Keratinocyte (primary cell): Measurements from ENCODE around the gene ARHGEF16. TPM values are rescaled to one million over a fixed set of nuclear protein-coding genes. Genes with fewer than 3 reads are reported as not detected.

Experiments used
- DNase-seq: peaks from one replicate; pipeline ENCODE4 v3.0.0-alpha.2; 2011; ENCODE audit warnings: low read depth, missing footprints, low spot score
- FAIRE-seq: peaks from 2 replicates; lab custom pipeline; 2011; peaks lifted over from hg19 to GRCh38; lab: Jason Lieb, UNC
- H2AFZ ChIP-seq: 2 replicates; pipeline ENCODE4 v1.6.0; 2012; ENCODE audit warnings: low read length, control low read depth, inconsistent platforms; ENCODE audit not compliant: control insufficient read depth
- H3K27ac ChIP-seq: 2 replicates; pipeline ENCODE4 v1.5.1; 2011; ENCODE audit warnings: low read length; ENCODE audit not compliant: control insufficient read depth, insufficient read depth
- H3K27me3 ChIP-seq: 3 replicates; pipeline ENCODE4 v1.6.0; 2011; ENCODE audit warnings: low read length; ENCODE audit not compliant: control insufficient read depth, insufficient read depth; ENCODE audit errors: extremely low read depth
- H3K36me3 ChIP-seq, 2 experiments: 2 replicates in 1 of 2; 3 replicates in 1 of 2; pipeline ENCODE4 v1.5.1; 2011; ENCODE audit warnings: low read length in 2 of 2, mild to moderate bottlenecking in 1 of 2; ENCODE audit not compliant: control insufficient read depth in 2 of 2, insufficient read depth in 2 of 2; ENCODE audit errors: extremely low read depth in 1 of 2
- H3K4me1 ChIP-seq: 3 replicates; pipeline ENCODE4 v1.5.1; 2011; ENCODE audit warnings: low read length; ENCODE audit not compliant: control insufficient read depth, insufficient read depth; ENCODE audit errors: extremely low read depth
- H3K4me2 ChIP-seq: 3 replicates; pipeline ENCODE4 v1.6.0; 2011; ENCODE audit warnings: low read depth, low read length; ENCODE audit not compliant: control insufficient read depth, insufficient read depth; ENCODE audit errors: extremely low read depth
- H3K4me3 ChIP-seq, 3 experiments: fragments of 200-600 bp in 1 of 3; sonication (generic) in 1 of 3; 2 replicates in 2 of 3; 3 replicates in 1 of 3; pipeline ENCODE4 v1.5.1; 2011 to 2016; ENCODE audit warnings: low read length in 3 of 3, mild to moderate bottlenecking in 3 of 3, control low read depth in 2 of 3, inconsistent platforms in 1 of 3, low read depth in 1 of 3, mixed read lengths in 1 of 3, mixed run types in 1 of 3, moderate library complexity in 1 of 3; ENCODE audit not compliant: control insufficient read depth in 2 of 3, insufficient read depth in 2 of 3; ENCODE audit errors: extremely low read depth in 1 of 3
- H3K79me2 ChIP-seq: 2 replicates; pipeline ENCODE4 v1.6.0; 2012; ENCODE audit warnings: low read length; ENCODE audit not compliant: control insufficient read depth, insufficient read depth
- H3K9ac ChIP-seq: 3 replicates; pipeline ENCODE4 v1.6.0; 2011; ENCODE audit warnings: low read length; ENCODE audit not compliant: control insufficient read depth, insufficient read depth; ENCODE audit errors: extremely low read depth
- H3K9me1 ChIP-seq: 3 replicates; pipeline ENCODE4 v1.6.0; 2011; ENCODE audit warnings: low read length; ENCODE audit not compliant: control insufficient read depth, insufficient read depth; ENCODE audit errors: extremely low read depth
- H3K9me3 ChIP-seq: 2 replicates; pipeline ENCODE4 v1.5.1; 2012; ENCODE audit warnings: low read depth, low read length; ENCODE audit not compliant: control insufficient read depth
- H4K20me1 ChIP-seq: 3 replicates; pipeline ENCODE4 v1.6.0; 2011; ENCODE audit warnings: low read length; ENCODE audit not compliant: control insufficient read depth, insufficient read depth; ENCODE audit errors: extremely low read depth
- EZH2 ChIP-seq: IDR thresholded peaks from one replicate; pipeline ENCODE4 v1.6.1; 2012; ENCODE audit warnings: inconsistent platforms, mild to moderate bottlenecking, low read length, moderate library complexity
- dilution Hi-C: fragments of 300-500 bp; cut with MboI; formaldehyde crosslinking; loops from one replicate; pipeline ENCODE4 v1.7.0; 2020; ENCODE audit warnings: low sequenced_read_pairs; ENCODE audit not compliant: extremely low pct_ligation_motif_present
- polyA plus RNA-seq, 5 experiments: library from polyadenylated mRNA; depleted of rRNA in 3 of 5; stranded (reverse) in 3 of 5; stranded (forward) in 1 of 5; unstranded in 1 of 5; fragments of >200 nt; gene quantifications; 1 replicate in 1 of 5; 2 replicates in 3 of 5; 3 replicates in 1 of 5; pipeline versions ENCODE4 v1.2.1 to v1.2.3, GENCODE V29; 2011 to 2012; ENCODE audit warnings: missing spikeins in 2 of 5, low read depth in 1 of 5, low replicate concordance in 1 of 5
- TF ChIP-seq, protein P1 (sequence below), 3 experiments: IDR thresholded peaks in 1 of 3; conservative IDR thresholded peaks in 1 of 3; optimal IDR thresholded peaks in 1 of 3; 2 replicates in 2 of 3; 3 replicates in 1 of 3; pipeline versions ENCODE3 to v1.5.1; 2011; ENCODE audit warnings: low read length in 3 of 3, mild to moderate bottlenecking in 3 of 3, moderate library complexity in 2 of 3, control low read depth in 1 of 3, inconsistent platforms in 1 of 3; ENCODE audit not compliant: insufficient read depth in 2 of 3; ENCODE audit errors: extremely low read depth in 1 of 3

Gene ARHGEF16
- polyA plus RNA-seq, 1 donor (not counting 4 experiments of a cell fraction or from before 2014, with no cell fraction given) = 6.2 TPM

- Histone ChIP-seq H3K4me1 (no peaks in the 10 kb centered on the region), H4K20me1 (no peaks in the 10 kb centered on the region), H3K27ac (no peak overlapping the region), H3K79me2 (no peaks in the 10 kb centered on the region), H3K36me3 (no peaks in the 10 kb centered on the region), H3K9ac (no peak overlapping the region), H3K27me3 (no peaks in the 10 kb centered on the region), H2AFZ (no peak overlapping the region), H3K9me1 (no peaks in the 10 kb centered on the region), H3K4me3 (no peak overlapping the region), H3K9me3 (no peaks in the 10 kb centered on the region), H3K4me2 (no peak overlapping the region)
- TF ChIP-seq, protein P1, sequence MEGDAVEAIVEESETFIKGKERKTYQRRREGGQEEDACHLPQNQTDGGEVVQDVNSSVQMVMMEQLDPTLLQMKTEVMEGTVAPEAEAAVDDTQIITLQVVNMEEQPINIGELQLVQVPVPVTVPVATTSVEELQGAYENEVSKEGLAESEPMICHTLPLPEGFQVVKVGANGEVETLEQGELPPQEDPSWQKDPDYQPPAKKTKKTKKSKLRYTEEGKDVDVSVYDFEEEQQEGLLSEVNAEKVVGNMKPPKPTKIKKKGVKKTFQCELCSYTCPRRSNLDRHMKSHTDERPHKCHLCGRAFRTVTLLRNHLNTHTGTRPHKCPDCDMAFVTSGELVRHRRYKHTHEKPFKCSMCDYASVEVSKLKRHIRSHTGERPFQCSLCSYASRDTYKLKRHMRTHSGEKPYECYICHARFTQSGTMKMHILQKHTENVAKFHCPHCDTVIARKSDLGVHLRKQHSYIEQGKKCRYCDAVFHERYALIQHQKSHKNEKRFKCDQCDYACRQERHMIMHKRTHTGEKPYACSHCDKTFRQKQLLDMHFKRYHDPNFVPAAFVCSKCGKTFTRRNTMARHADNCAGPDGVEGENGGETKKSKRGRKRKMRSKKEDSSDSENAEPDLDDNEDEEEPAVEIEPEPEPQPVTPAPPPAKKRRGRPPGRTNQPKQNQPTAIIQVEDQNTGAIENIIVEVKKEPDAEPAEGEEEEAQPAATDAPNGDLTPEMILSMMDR (optimal IDR thresholded peaks at IDR 0.05 in 1 of 3, IDR thresholded peaks at IDR 0.05 in 1 of 3, conservative IDR thresholded peaks at IDR 0.05 in 1 of 3; ENCODE audit: extremely low read depth in 1 of 3, insufficient read depth in 2 of 3, low read length in 3 of 3) = no peak
- no peak for TF ChIP-seq EZH2
- no peak for DNase-seq
- dilution Hi-C loops = no loop called here
- no peak for FAIRE-seq
Observed at GRCh38 chr1:3515774-3516480, 61.5 kb downstream of the ARHGEF16 start.

GRCh38 chr1:3516481-3516869, 62.0 kb downstream of the ARHGEF16 start:
- Histone ChIP-seq H3K36me3 (no peaks in the 10 kb centered on the region), H3K79me2 (no peaks in the 10 kb centered on the region)

More at GRCh38 chr1:3516481-3516869, 62.0 kb downstream of the ARHGEF16 start:
- dilution Hi-C loops = no loop called here
- H3K9ac ChIP-seq = no peak overlapping the region
- TF ChIP-seq EZH2 = no peak
- TF ChIP-seq, protein P1 (optimal IDR thresholded peaks at IDR 0.05 in 1 of 3, IDR thresholded peaks at IDR 0.05 in 1 of 3, conservative IDR thresholded peaks at IDR 0.05 in 1 of 3; ENCODE audit: extremely low read depth in 1 of 3, insufficient read depth in 2 of 3, low read length in 3 of 3) = no peak
- H3K4me1 ChIP-seq = no peaks in the 10 kb centered on the region
- H3K9me3 ChIP-seq = no peaks in the 10 kb centered on the region
- H3K27me3 ChIP-seq = no peaks in the 10 kb centered on the region
- FAIRE-seq (no peak), DNase-seq (no peak)
- no peak overlapping the region for H3K27ac ChIP-seq
- H3K4me3 ChIP-seq = no peak overlapping the region
- no peaks in the 10 kb centered on the region for H3K9me1 ChIP-seq
- H2AFZ ChIP-seq = no peak overlapping the region
- H4K20me1 ChIP-seq = no peaks in the 10 kb centered on the region
- no peak overlapping the region for H3K4me2 ChIP-seq
